ENCODE results near the gene VPS8. TPM values are rescaled to one million over a fixed set of nuclear protein-coding genes. Genes with fewer than 3 reads are reported as not detected.
A peak's percentile ranks its signal among the peaks of the same experiment; 100 is the strongest.
"Not testable (repeated sequence)": the region's sequence is repeated elsewhere in the genome, so short reads cannot be mapped to it uniquely, and the experiment has no call there.

VPS8 gene
- total and polyA plus RNA-seq, 5 donors: 10.9 to 39.7 (median 26.9) TPM

DNA sequence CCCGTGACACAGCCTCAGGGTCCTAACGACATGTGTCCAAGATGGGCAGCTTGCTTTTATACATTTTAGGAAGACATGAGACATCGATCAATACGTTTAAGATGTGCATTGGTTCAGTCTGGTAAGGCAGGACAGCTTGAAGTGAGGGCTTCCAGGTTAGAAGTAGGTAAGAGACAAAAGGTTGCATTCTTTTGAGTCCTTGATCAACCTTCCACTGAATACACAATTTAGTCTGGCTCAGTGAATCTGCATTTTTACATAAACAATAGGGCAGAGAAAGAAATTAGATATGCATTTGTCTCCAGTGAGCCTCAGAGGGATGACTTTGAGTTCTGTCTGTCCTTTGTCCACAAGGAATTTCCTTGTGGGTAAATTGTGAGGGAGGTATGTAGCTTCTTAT, 95.1 kb downstream of the VPS8 start:
- ATAC-seq: not testable (repeated sequence)

GRCh38 chr3:184907681-184908649, 96.0 kb downstream of the VPS8 start:
- H3K4me3 ChIP-seq (ENCODE audit: low read length): no peak overlapping the region
- H3K4me1 ChIP-seq (ENCODE audit: control insufficient read depth, insufficient read depth, low read length): no peaks in the 10 kb centered on the region
- WGBS: 72% methylated on average over 14 of the region's 14 CpGs
- DNase-seq (peak; percentile 40 to 69 (median 63)), ATAC-seq (peak; percentile 55 to 83)
- no peaks in the 10 kb centered on the region for H3K27me3 ChIP-seq (ENCODE audit: control insufficient read depth, insufficient read depth)
- H3K27ac ChIP-seq (ENCODE audit: low read length): no peak overlapping the region
- intact Hi-C loops (cut with DNase I): no loop called here
- no peaks in the 10 kb centered on the region for H3K9me3 ChIP-seq (ENCODE audit: control insufficient read depth, low read length)

More for the DNA sequence above, 95.1 kb downstream of the VPS8 start:
- H3K27me3 ChIP-seq (ENCODE audit: control insufficient read depth, insufficient read depth); H3K4me3 ChIP-seq (ENCODE audit: low read length); intact Hi-C loops (cut with DNase I); H3K27ac ChIP-seq (ENCODE audit: low read length); H3K4me1 ChIP-seq (ENCODE audit: control insufficient read depth, insufficient read depth, low read length); DNase-seq; H3K9me3 ChIP-seq (ENCODE audit: control insufficient read depth, low read length): not testable (repeated sequence)
- WGBS: 94% methylated on average over 4 of the region's 4 CpGs

- DNase-seq (no peak), ATAC-seq (no peak)
- intact Hi-C loops (cut with DNase I): no loop called here
- H3K4me1 ChIP-seq (ENCODE audit: control insufficient read depth, insufficient read depth, low read length): no peaks in the 10 kb centered on the region
- no peak overlapping the region for H3K4me3 ChIP-seq (ENCODE audit: low read length)
- 83% methylated on average over 4 of the region's 4 CpGs for WGBS
- H3K27me3 ChIP-seq (ENCODE audit: control insufficient read depth, insufficient read depth): no peaks in the 10 kb centered on the region
- H3K27ac ChIP-seq (ENCODE audit: low read length): no peak overlapping the region
- H3K9me3 ChIP-seq (ENCODE audit: control insufficient read depth, low read length): no peaks in the 10 kb centered on the region
These were observed 96.9 kb downstream of the VPS8 start for GRCh38 chr3:184908859-184909258.

- no peaks in the 10 kb centered on the region for H3K4me1 ChIP-seq (ENCODE audit: control insufficient read depth, insufficient read depth, low read length)
- 93% methylated on average over 6 of the region's 6 CpGs for WGBS
- no peak overlapping the region for H3K4me3 ChIP-seq (ENCODE audit: low read length)
- H3K27me3 ChIP-seq (ENCODE audit: control insufficient read depth, insufficient read depth): no peaks in the 10 kb centered on the region
- no peak for DNase-seq
- H3K27ac ChIP-seq (ENCODE audit: low read length): no peak overlapping the region
- no peak for ATAC-seq
- no peaks in the 10 kb centered on the region for H3K9me3 ChIP-seq (ENCODE audit: control insufficient read depth, low read length)
- intact Hi-C loops (cut with DNase I): no loop called here
These were observed 98.7 kb downstream of the VPS8 start for GRCh38 chr3:184910664-184911063.

DNA sequence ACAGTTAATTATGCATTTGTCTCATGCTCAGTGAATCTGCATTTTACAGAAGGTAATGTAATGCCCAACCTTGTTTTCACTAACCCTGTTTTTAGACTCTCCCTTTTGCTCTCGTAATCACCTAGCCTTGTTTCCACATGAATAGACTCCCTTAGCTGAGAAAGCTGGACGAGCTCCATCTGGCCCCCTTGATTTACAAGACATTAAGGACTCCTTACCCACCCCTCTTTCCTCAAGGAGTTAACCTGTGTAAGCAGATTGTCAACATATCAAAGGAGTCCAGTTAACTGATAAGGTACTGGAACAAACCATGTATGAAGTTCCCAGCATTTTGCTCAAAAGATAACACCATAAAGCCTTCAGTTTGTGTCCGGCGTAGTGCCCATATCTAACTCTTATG, 99.6 kb downstream of the VPS8 start:
- DNase-seq (no peak), ATAC-seq (no peak)
- 90% methylated on average over 4 of the region's 4 CpGs for WGBS
- Histone ChIP-seq H3K4me1 (ENCODE audit: control insufficient read depth, insufficient read depth, low read length) (no peaks in the 10 kb centered on the region), H3K9me3 (ENCODE audit: control insufficient read depth, low read length) (no peaks in the 10 kb centered on the region), H3K27me3 (ENCODE audit: control insufficient read depth, insufficient read depth) (no peaks in the 10 kb centered on the region), H3K27ac (ENCODE audit: low read length) (no peak overlapping the region), H3K4me3 (ENCODE audit: low read length) (no peak overlapping the region)
- intact Hi-C loops (cut with DNase I): no loop called here

DNA sequence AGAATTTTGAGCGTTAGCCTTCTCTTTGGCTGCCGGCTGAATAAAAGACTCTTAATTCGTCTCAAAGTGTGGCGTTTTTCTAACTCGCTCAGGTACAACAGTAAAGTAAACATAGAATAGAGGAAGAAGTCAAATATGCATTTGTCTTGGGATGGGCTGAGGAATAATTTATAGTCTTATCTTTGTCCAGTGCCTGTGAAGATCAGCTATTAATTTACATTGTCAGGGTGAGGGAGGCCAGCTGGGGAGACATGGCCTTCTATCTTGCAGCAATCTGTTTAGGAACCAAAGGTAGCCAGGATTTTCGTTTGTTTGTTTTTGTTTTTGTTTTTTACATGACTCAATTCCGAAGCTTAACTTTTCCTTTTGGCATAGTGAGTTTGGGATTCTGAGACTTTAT, 100.2 kb downstream of the VPS8 start:
- 84% methylated on average over 7 of the region's 7 CpGs for WGBS
- ATAC-seq (no peak), DNase-seq (no peak)
- Histone ChIP-seq H3K27me3 (ENCODE audit: control insufficient read depth, insufficient read depth) (no peaks in the 10 kb centered on the region), H3K9me3 (ENCODE audit: control insufficient read depth, low read length) (no peaks in the 10 kb centered on the region), H3K4me3 (ENCODE audit: low read length) (no peak overlapping the region), H3K4me1 (ENCODE audit: control insufficient read depth, insufficient read depth, low read length) (no peaks in the 10 kb centered on the region), H3K27ac (ENCODE audit: low read length) (no peak overlapping the region)
- intact Hi-C loops (cut with DNase I): no loop called here

GRCh38 chr3:184914628-184915027, 102.7 kb downstream of the VPS8 start:
- H3K27ac ChIP-seq (ENCODE audit: low read length): no peak overlapping the region
- ATAC-seq: no peak
- 89% methylated on average over 5 of the region's 5 CpGs for WGBS
- no peaks in the 10 kb centered on the region for H3K27me3 ChIP-seq (ENCODE audit: control insufficient read depth, insufficient read depth)
- intact Hi-C loops (cut with DNase I): no loop called here
- no peaks in the 10 kb centered on the region for H3K4me1 ChIP-seq (ENCODE audit: control insufficient read depth, insufficient read depth, low read length)
- no peaks in the 10 kb centered on the region for H3K9me3 ChIP-seq (ENCODE audit: control insufficient read depth, low read length)
- no peak overlapping the region for H3K4me3 ChIP-seq (ENCODE audit: low read length)
- no peak for DNase-seq

- intact Hi-C loops (cut with DNase I): no loop called here
- H3K9me3 ChIP-seq (ENCODE audit: control insufficient read depth, low read length): no peaks in the 10 kb centered on the region
- no peaks in the 10 kb centered on the region for H3K27me3 ChIP-seq (ENCODE audit: control insufficient read depth, insufficient read depth)
- WGBS: 68% methylated on average over 3 of the region's 3 CpGs
- no peak overlapping the region for H3K4me3 ChIP-seq (ENCODE audit: low read length)
- no peak for DNase-seq
- H3K4me1 ChIP-seq (ENCODE audit: control insufficient read depth, insufficient read depth, low read length): no peaks in the 10 kb centered on the region
- no peak for ATAC-seq
- H3K27ac ChIP-seq (ENCODE audit: low read length): no peak overlapping the region
These were observed 106.8 kb downstream of the VPS8 start for GRCh38 chr3:184918750-184919149.

DNA sequence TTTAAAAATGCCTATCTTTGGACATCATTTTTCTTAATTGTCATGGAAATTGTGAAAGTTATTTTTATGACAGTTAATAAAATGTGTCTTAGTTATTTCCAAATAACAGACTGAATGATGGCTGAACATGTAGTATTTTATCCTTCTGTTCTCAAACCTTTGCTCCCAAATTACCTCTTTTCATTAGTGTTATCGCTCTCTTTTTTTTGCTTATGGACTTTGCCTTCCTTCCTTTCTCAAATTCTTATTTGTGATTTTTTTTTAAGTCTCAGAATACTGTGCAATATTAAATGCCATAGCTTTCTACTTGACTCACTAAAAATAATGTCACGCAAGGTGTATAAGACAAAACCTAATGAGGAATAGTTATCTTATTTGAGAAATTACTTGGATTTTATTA, 107.7 kb downstream of the VPS8 start:
- Histone ChIP-seq H3K4me1 (ENCODE audit: control insufficient read depth, insufficient read depth, low read length) (no peaks in the 10 kb centered on the region), H3K27ac (ENCODE audit: low read length) (no peak overlapping the region), H3K27me3 (ENCODE audit: control insufficient read depth, insufficient read depth) (no peaks in the 10 kb centered on the region), H3K4me3 (ENCODE audit: low read length) (no peak overlapping the region), H3K9me3 (ENCODE audit: control insufficient read depth, low read length) (no peaks in the 10 kb centered on the region)
- 96% methylated on average over 2 of the region's 2 CpGs for WGBS
- DNase-seq (no peak), ATAC-seq (no peak)
- intact Hi-C loops (cut with DNase I): no loop called here

DNA sequence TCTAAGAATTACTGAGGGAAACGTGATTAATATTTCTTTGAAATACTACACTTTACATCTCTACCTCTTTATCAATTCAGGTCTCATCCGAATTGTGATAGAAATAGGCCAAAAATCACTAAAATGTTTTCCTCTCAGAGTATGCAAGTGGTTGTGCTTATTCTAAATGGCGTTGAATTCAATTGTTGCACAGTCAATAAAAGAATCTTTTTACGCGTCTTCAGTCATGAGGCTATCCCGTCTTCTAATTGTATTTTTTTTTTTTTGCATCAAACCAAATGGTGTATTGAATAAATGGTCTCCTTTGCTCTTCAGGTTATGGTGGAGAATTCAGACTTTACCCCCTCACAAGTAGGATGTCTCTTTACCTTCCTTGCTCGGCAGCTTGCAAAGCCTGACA, 112.6 kb downstream of the VPS8 start:
- intact Hi-C loops (cut with DNase I): no loop called here
- WGBS: 94% methylated on average over 7 of the region's 7 CpGs

GRCh38 chr3:184927796-184928315, 115.9 kb downstream of the VPS8 start:
- whole genome bisulfite sequencing: 94% methylated on average over 6 of the region's 6 CpGs
- no peaks in the 10 kb centered on the region for H3K27me3 ChIP-seq (ENCODE audit: control insufficient read depth, insufficient read depth)
- ATAC-seq (no peak), DNase-seq (no peak)
- no peak overlapping the region for H3K4me3 ChIP-seq (ENCODE audit: low read length)
- intact Hi-C loops (cut with DNase I): no loop called here
- no peak overlapping the region for H3K27ac ChIP-seq (ENCODE audit: low read length)
- H3K4me1 ChIP-seq (ENCODE audit: control insufficient read depth, insufficient read depth, low read length): no peaks in the 10 kb centered on the region
- no peaks in the 10 kb centered on the region for H3K9me3 ChIP-seq (ENCODE audit: control insufficient read depth, low read length)

More for the DNA sequence above, 112.6 kb downstream of the VPS8 start:
- Histone ChIP-seq H3K4me1 (ENCODE audit: control insufficient read depth, insufficient read depth, low read length) (no peaks in the 10 kb centered on the region), H3K27me3 (ENCODE audit: control insufficient read depth, insufficient read depth) (no peaks in the 10 kb centered on the region), H3K9me3 (ENCODE audit: control insufficient read depth, low read length) (no peaks in the 10 kb centered on the region), H3K27ac (ENCODE audit: low read length) (no peak overlapping the region), H3K4me3 (ENCODE audit: low read length) (no peak overlapping the region)
- ATAC-seq: no peak
- DNase-seq: no peak
